HL-60 (cell line): ENCODE measurements around the gene SDHA.
"Not testable (repeated sequence)": the region's sequence is repeated elsewhere in the genome, so short reads cannot be mapped to it uniquely, and the experiment has no call there.

Experiments
- DNase-seq, 2 experiments: peaks; one replicate each; pipeline ENCODE4 v3.0.0-alpha.2; 2010 to 2020; ENCODE audit warnings: low read depth in 1 of 2, low spot score in 1 of 2
- H3K27ac ChIP-seq: fragments of 250-450 bp; sonication (Bioruptor Pico); replicated peaks from 2 replicates; pipeline ENCODE4 v1.5.1; 2020; ENCODE audit warnings: mild to moderate bottlenecking, moderate library complexity
- H3K27me3 ChIP-seq: fragments of 250-450 bp; sonication (Bioruptor Pico); 2 replicates; pipeline ENCODE4 v1.5.1; 2021; ENCODE audit warnings: mild to moderate bottlenecking, moderate library complexity; ENCODE audit not compliant: insufficient read depth, poor library complexity, severe bottlenecking
- H3K4me3 ChIP-seq: replicated peaks from 2 replicates; pipeline ENCODE4 v1.5.1; 2011; ENCODE audit warnings: mild to moderate bottlenecking, control low read depth, low read length; ENCODE audit not compliant: insufficient read depth
- GABPA ChIP-seq: IDR thresholded peaks from 2 replicates; pipeline ENCODE4 v1.6.1; 2012; ENCODE audit warnings: low read depth
- POLR2AphosphoS5 ChIP-seq: IDR thresholded peaks from 2 replicates; pipeline ENCODE4 v1.6.1; 2012; ENCODE audit warnings: low read depth
- REST ChIP-seq: IDR thresholded peaks from 2 replicates; pipeline ENCODE4 v1.6.1; 2012; ENCODE audit warnings: low read depth; ENCODE audit not compliant: insufficient replicate concordance
- SPI1 ChIP-seq: IDR thresholded peaks from 2 replicates; pipeline ENCODE4 v1.6.1; 2012; ENCODE audit warnings: low read depth, mild to moderate bottlenecking, borderline replicate concordance
- TF ChIP-seq, protein P1 (sequence below): IDR thresholded peaks from one replicate; pipeline ENCODE4 v1.5.1; 2011; ENCODE audit warnings: low read length, control low read depth, inconsistent platforms; ENCODE audit not compliant: insufficient read depth

SDHA gene

GRCh38 chr5:223791-224190 lies 5.7 kb downstream of the SDHA start:
- Histone ChIP-seq H3K27me3 (no peaks in the 10 kb centered on the region), H3K27ac (no peak overlapping the region), H3K4me3 (no peak overlapping the region)
- DNase-seq: no peak
- no peak for TF ChIP-seq POLR2AphosphoS5
- TF ChIP-seq REST: no peak
- TF ChIP-seq SPI1: no peak
- TF ChIP-seq GABPA: no peak
- TF ChIP-seq, protein P1, sequence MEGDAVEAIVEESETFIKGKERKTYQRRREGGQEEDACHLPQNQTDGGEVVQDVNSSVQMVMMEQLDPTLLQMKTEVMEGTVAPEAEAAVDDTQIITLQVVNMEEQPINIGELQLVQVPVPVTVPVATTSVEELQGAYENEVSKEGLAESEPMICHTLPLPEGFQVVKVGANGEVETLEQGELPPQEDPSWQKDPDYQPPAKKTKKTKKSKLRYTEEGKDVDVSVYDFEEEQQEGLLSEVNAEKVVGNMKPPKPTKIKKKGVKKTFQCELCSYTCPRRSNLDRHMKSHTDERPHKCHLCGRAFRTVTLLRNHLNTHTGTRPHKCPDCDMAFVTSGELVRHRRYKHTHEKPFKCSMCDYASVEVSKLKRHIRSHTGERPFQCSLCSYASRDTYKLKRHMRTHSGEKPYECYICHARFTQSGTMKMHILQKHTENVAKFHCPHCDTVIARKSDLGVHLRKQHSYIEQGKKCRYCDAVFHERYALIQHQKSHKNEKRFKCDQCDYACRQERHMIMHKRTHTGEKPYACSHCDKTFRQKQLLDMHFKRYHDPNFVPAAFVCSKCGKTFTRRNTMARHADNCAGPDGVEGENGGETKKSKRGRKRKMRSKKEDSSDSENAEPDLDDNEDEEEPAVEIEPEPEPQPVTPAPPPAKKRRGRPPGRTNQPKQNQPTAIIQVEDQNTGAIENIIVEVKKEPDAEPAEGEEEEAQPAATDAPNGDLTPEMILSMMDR: no peak

- Histone ChIP-seq H3K27me3 (no peaks in the 10 kb centered on the region), H3K27ac (no peak overlapping the region), H3K4me3 (no peak overlapping the region)
- TF ChIP-seq GABPA: no peak
- TF ChIP-seq SPI1: no peak
- no peak for TF ChIP-seq POLR2AphosphoS5
- no peak for TF ChIP-seq REST
- no peak for DNase-seq
Measured at GRCh38 chr5:225334-225733, 7.2 kb downstream of the SDHA start.

DNA sequence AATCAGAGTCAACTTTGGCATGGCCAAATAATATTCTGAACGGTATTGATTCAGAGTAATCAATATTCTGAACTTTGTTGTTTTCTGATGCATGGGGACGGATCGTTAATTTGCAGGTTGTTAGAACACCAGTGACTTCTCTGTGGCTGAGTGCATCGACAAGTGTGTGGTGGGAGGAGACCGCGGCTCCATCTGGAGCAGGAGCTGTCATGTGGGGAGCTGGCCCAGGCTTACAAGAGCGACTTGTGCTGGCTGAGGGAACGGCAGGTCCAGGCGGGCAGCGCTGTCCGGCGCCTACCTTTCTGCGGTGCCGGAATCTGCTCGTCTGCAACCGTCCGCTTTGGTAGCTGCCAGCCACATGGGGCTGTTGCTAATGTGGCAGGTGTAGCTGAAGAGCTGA lies 9.3 kb downstream of the SDHA start:
- not testable (repeated sequence) for H3K27me3 ChIP-seq, DNase-seq, H3K4me3 ChIP-seq, H3K27ac ChIP-seq

- no peak for DNase-seq
- Histone ChIP-seq H3K27ac (no peak overlapping the region), H3K4me3 (no peak overlapping the region), H3K27me3 (no peaks in the 10 kb centered on the region)
- TF ChIP-seq, protein P1: no peak
- TF ChIP-seq POLR2AphosphoS5 (no peak), REST (no peak), SPI1 (no peak), GABPA (no peak)
Measured at GRCh38 chr5:228886-229285, 10.8 kb downstream of the SDHA start.
